SHP77 treated with DMSO at 0.1 percent for 48 hours (cell line): ENCODE measurements around the gene FES.

Source experiments
- DNase-seq: peaks from one replicate; lab custom pipeline; 2025; lab: John Stamatoyannopoulos, UW

FES gene

DNA sequence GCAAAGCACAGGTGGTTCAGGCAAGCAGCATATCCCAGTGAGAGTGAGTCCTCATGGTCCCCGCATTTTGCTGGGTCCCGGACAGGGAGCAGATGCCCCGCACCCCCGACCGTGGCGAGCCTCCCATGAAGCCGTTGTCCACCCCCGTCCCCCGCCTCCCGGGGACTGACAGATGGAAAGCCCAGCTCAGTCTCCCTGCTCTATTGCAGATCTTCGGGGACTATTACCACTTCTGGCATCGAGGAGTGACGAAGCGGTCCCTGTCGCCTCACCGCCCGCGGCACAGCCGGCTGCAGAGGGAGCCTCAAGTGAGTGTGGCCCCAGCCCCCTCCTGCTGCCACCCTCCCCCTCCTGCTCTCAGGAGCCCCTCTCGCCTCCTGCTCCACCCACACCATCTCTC lies 8.3 kb upstream of the FES start:
- DNase-seq, result no peak

DNA sequence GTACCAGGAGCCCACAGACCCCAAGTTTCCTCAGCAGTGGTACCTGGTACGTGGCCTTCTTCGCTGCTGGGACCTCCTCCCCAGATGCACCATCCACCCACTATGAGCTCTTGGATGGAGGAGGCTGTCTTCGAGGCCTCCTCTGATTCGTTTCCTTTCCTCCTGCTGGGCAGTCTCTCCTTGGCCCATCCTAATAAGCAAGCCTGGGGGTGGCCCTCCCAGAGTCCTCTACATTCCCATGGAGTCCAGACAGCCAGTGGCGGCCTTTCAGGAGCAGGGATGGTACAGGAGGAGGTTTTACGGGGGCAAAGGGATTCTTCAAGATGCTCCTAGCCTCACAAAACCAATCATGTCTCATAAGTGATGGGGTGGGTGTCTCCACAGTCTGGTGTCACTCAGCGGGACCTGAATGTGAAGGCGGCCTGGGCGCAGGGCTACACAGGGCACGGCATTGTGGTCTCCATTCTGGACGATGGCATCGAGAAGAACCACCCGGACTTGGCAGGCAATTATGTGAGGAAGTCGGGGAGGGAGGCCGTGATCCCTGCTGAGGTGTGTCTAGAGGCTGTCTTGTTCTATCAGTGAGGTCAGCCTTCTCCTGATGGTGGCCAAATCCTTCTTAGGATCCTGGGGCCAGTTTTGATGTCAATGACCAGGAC lies 7.7 kb upstream of the FES start:
- DNase-seq, result no peak

DNA sequence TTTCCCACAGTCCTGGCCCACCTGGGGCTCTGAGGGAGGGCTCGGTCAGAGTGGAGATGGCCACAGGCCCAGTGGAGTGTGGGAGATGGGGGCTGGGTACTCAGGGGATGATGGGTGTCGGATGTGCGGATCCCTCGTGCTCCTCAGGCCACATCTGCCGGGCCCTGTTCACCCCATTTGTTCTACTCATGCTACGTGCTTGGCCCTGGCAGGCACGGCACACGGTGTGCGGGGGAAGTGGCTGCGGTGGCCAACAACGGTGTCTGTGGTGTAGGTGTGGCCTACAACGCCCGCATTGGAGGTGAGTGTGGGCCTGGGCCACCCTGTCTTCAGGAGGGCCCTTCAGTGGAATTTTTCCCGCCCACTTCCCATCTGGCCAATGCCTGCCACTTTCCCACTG lies 7.0 kb upstream of the FES start:
- no peak for DNase-seq

GRCh38 chr15:90877996-90878395 lies 6.3 kb upstream of the FES start:
- no peak for DNase-seq

DNA sequence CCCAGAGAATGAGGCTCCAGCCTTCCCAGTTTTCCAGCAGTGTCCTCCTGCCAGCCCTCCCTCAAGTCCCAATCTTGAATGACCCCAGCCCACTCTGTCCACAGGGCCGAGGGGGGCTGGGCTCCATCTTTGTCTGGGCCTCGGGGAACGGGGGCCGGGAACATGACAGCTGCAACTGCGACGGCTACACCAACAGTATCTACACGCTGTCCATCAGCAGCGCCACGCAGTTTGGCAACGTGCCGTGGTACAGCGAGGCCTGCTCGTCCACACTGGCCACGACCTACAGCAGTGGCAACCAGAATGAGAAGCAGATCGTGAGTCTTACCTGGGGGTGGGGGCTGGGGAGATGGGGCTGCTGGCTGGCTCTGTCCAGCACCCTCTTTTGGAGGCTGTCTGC lies 5.6 kb upstream of the FES start:
- no peak for DNase-seq

DNA sequence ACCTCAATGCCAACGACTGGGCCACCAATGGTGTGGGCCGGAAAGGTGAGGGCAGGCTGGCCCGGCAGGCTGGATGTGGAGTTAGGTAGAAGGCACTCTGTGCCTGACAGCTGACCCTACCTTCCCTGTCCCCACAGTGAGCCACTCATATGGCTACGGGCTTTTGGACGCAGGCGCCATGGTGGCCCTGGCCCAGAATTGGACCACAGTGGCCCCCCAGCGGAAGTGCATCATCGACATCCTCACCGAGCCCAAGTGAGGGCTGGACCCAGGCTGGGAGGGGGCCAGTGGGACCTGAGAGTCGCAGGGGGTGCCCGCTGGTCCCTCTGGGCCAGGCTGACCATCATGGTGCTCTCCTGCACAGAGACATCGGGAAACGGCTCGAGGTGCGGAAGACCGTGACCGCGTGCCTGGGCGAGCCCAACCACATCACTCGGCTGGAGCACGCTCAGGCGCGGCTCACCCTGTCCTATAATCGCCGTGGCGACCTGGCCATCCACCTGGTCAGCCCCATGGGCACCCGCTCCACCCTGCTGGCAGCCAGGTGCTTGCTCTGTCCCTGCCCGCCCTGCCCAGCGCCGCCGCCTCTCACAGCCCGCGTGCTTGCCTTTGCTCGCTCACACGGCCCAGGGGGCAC lies 4.5 kb upstream of the FES start:
- no peak for DNase-seq

- DNase-seq, result no peak
These were observed 3.7 kb upstream of the FES start for GRCh38 chr15:90880381-90881145.

DNA sequence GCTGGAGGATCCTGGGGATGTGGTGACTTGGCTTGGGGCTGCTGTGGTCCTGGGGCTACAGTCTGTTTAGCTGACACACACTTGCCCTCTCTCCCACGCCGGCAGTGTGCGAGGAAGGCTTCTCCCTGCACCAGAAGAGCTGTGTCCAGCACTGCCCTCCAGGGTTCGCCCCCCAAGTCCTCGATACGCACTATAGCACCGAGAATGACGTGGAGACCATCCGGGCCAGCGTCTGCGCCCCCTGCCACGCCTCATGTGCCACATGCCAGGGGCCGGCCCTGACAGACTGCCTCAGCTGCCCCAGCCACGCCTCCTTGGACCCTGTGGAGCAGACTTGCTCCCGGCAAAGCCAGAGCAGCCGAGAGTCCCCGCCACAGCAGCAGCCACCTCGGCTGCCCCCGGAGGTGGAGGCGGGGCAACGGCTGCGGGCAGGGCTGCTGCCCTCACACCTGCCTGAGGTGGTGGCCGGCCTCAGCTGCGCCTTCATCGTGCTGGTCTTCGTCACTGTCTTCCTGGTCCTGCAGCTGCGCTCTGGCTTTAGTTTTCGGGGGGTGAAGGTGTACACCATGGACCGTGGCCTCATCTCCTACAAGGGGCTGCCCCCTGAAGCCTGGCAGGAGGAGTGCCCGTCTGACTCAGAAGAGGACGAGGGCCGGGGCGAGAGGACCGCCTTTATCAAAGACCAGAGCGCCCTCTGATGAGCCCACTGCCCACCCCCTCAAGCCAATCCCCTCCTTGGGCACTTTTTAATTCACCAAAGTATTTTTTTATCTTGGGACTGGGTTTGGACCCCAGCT lies 2.9 kb upstream of the FES start:
- DNase-seq, result no peak

GRCh38 chr15:90881978-90882721 lies 2.2 kb upstream of the FES start:
- no peak for DNase-seq

GRCh38 chr15:90882781-90883525 lies 1.4 kb upstream of the FES start:
- DNase-seq, result no peak

DNA sequence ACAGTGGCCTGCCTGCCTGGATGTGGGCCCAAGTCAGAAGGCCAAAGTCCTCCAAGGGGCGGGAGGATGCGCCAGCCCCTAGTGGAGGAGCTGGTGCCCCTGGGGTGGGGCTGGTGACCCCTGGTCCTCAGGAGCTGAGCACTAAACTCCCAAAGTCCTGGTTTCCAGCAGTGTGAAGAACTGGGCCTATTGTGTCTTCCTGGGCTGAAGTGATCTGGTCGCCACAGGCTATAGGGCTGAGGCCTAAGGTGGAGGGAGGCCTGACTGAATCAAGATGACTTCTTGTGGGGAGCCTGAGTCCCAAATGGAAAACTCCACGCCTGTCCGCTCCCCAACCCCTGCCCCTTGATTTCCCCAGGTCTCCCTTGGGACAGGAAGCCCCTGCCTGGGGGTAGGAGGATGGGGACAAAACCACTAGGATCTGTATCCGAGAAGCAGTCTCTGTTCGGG lies 753 bp upstream of the FES start:
- no peak for DNase-seq

DNA sequence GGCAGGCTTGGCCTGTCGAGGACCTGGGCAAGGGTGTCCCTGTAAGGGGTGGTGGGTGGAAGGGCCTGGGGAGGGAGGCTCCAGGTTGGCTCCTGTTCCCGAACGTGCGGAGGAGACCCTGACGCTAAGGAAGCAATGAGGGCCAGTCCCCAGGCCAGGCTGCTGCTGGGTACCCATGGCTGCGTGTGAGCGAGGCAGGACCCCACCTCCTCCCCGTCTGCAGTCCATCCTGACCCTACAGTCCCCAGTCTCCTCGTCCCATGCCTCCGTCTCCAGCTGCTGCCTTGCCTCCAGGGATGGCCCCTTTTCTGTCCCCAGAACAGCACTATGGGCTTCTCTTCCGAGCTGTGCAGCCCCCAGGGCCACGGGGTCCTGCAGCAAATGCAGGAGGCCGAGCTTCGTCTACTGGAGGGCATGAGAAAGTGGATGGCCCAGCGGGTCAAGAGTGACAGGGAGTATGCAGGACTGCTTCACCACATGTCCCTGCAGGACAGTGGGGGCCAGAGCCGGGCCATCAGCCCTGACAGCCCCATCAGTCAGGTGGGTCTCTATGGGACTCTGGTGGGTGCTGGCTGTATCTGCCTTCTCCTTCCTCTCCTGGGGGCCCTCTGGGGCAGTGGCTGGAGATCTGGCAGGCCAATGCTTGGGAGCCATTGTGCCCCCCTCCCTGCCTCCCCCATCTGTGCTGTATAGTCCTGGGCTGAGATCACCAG lies 571 bp downstream of the FES start:
- no peak for DNase-seq

DNA sequence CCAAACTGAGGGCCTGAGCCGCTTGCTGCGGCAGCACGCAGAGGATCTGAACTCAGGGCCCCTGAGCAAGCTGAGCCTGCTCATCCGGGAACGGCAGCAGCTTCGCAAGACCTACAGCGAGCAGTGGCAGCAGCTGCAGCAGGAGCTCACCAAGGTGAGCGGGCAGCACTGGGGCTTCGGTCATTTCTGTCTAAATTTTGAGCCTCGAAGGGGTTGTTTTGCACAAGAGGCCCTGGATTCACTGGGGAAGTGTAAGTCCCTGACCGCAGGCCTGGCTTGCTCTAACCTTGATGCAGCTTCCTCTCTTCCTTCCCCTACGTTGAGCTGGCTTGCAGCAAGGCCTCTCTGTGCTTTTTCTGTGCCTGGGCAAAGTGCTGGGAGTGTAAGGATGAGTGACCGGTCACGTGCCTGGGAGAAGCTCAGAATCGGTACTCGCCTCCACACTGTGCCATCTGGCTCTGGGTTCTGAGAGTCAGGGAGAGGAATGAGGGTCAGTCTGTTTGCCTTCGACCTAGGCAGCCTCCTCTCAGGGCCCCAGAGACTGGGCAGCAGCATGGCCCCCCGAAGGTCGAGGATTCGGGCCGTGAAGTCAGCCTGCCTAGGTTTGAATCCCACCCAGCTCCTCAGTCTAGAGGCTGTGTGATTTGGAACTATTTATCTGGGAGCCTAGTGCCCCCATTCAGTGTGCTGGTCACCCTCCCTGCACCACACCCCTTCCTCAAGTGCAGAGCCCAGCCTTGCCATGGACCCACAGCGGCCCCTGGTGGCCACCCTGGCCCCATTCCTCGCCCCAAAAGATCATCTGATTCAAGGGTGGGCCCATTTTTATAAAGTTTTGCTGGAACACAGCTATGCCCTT lies 1.4 kb downstream of the FES start:
- peak; percentile 57 for DNase-seq

GRCh38 chr15:90886291-90886614 lies 1.9 kb downstream of the FES start:
- no peak for DNase-seq

GRCh38 chr15:90887037-90887481 lies 2.8 kb downstream of the FES start:
- no peak for DNase-seq

DNA sequence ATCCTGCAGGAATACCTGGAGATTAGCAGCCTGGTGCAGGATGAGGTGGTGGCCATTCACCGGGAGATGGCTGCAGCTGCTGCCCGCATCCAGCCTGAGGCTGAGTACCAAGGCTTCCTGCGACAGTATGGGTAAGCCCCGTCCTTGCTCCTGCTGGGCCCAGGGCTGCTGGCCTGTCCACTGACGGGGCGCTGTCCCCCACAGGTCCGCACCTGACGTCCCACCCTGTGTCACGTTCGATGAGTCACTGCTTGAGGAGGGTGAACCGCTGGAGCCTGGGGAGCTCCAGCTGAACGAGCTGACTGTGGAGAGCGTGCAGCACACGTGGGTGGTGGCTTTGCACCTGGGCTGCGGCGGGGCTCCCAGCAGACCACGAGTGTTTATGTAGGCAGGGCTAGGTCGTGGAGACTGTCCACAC lies 5.0 kb downstream of the FES start:
- no peak for DNase-seq

GRCh38 chr15:90889736-90890456 lies 5.6 kb downstream of the FES start:
- no peak for DNase-seq

DNA sequence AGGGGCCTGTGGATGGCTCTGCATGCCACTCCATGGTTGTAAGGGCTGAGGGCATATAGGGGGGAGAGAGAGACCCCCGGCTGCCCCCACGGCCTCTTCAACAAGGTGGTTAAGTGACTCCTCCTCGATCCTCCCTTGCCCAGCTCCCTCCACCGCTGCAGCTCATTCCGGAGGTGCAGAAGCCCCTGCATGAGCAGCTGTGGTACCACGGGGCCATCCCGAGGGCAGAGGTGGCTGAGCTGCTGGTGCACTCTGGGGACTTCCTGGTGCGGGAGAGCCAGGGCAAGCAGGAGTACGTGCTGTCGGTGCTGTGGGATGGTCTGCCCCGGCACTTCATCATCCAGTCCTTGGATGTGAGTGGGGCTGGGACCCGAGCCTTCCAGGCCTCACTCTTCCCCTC lies 6.5 kb downstream of the FES start:
- no peak for DNase-seq
